Fibroblast of lung (primary cell): ENCODE data around the gene ACBD6. TPM values are rescaled to one million over a fixed set of nuclear protein-coding genes. Genes with fewer than 3 reads are reported as not detected.

Experiments
- DNase-seq, 2 donors: peaks; one replicate each; pipeline versions ENCODE4 v3.0.0 to v3.0.0-alpha.2; 2010; ENCODE audit warnings: low read depth in 2 of 2
- H2AFZ ChIP-seq: 2 replicates; pipeline ENCODE4 v1.5.1; 2012; ENCODE audit warnings: low read length, control low read depth, inconsistent platforms
- H3K27ac ChIP-seq: 2 replicates; pipeline ENCODE4 v1.5.1; 2011; ENCODE audit warnings: low read length, control low read depth; ENCODE audit not compliant: insufficient read depth
- H3K27me3 ChIP-seq: 2 replicates; pipeline ENCODE4 v1.5.1; 2011; ENCODE audit warnings: mild to moderate bottlenecking, low read length; ENCODE audit not compliant: control insufficient read depth, insufficient read depth
- H3K36me3 ChIP-seq: 2 replicates; pipeline ENCODE4 v1.5.1; 2011; ENCODE audit warnings: low read length; ENCODE audit not compliant: control insufficient read depth, insufficient read depth
- H3K4me1 ChIP-seq: 2 replicates; pipeline ENCODE4 v1.5.1; 2011; ENCODE audit warnings: low read length; ENCODE audit not compliant: control insufficient read depth, insufficient read depth; ENCODE audit errors: extremely low read depth
- H3K4me2 ChIP-seq: 2 replicates; pipeline ENCODE4 v1.5.1; 2011; ENCODE audit warnings: low read length, control low read depth; ENCODE audit not compliant: insufficient read depth; ENCODE audit errors: extremely low read depth
- H3K4me3 ChIP-seq, 4 experiments: fragments of 200-600 bp in 1 of 4; sonication (generic) in 1 of 4; replicated peaks in 1 of 4; 2 replicates each; pipeline ENCODE4 v1.5.1; 2011 to 2016; ENCODE audit warnings: low read length in 4 of 4, low read depth in 3 of 4, mild to moderate bottlenecking in 3 of 4, control low read depth in 2 of 4, inconsistent platforms in 1 of 4, mixed read lengths in 1 of 4; ENCODE audit not compliant: insufficient read depth in 1 of 4; ENCODE audit errors: control extremely low read depth in 1 of 4
- H3K79me2 ChIP-seq: 2 replicates; pipeline ENCODE4 v1.5.1; 2012; ENCODE audit warnings: mild to moderate bottlenecking, low read length, inconsistent platforms; ENCODE audit not compliant: control insufficient read depth, insufficient read depth
- H3K9ac ChIP-seq: 2 replicates; pipeline ENCODE4 v1.5.1; 2011; ENCODE audit warnings: mild to moderate bottlenecking, low read length, control low read depth; ENCODE audit not compliant: insufficient read depth
- H3K9me3 ChIP-seq: 2 replicates; pipeline ENCODE4 v1.5.1; 2012; ENCODE audit warnings: low read depth, low read length; ENCODE audit not compliant: control insufficient read depth, insufficient read depth
- H4K20me1 ChIP-seq: 2 replicates; pipeline ENCODE4 v1.5.1; 2011; ENCODE audit warnings: low read length; ENCODE audit not compliant: control insufficient read depth, insufficient read depth; ENCODE audit errors: extremely low read depth
- CTCF ChIP-seq, 2 donors: IDR thresholded peaks in 1 of 2; conservative IDR thresholded peaks in 1 of 2; 1 replicate in 1 of 2; 2 replicates in 1 of 2; pipeline ENCODE4 v1.5.1; 2011 to 2012; ENCODE audit warnings: low read length in 2 of 2, control low read depth in 1 of 2, inconsistent platforms in 1 of 2, low read depth in 1 of 2, mild to moderate bottlenecking in 1 of 2
- EZH2 ChIP-seq: IDR thresholded peaks from 2 replicates; pipeline ENCODE4 v1.5.1; 2012; ENCODE audit warnings: low read length, control low read depth, mild to moderate bottlenecking; ENCODE audit errors: missing control alignments
- polyA plus RNA-seq, 2 donors: library from polyadenylated mRNA; depleted of rRNA in 1 of 2; stranded (reverse) in 1 of 2; unstranded in 1 of 2; fragments of >200 nt; gene quantifications; 2 replicates each; pipeline ENCODE4 v1.2.1, GENCODE V29; 2011 to 2012; ENCODE audit warnings: missing spikeins in 1 of 2
- total RNA-seq: library from RNA; depleted of rRNA; stranded (reverse); fragments of >200 nt; gene quantifications from 2 replicates; pipeline ENCODE4 v1.2.1, GENCODE V29; 2014

The ACBD6 gene
- total and polyA plus RNA-seq, 2 donors (not counting 1 experiment from before 2014, with no cell fraction given): 63.4 to 78.7 TPM

- H3K4me3 ChIP-seq: no peak overlapping the region
- H3K79me2 ChIP-seq: no peaks in the 10 kb centered on the region
- no peak overlapping the region for H3K4me2 ChIP-seq
- H3K27ac ChIP-seq: no peak overlapping the region
- no peak overlapping the region for H2AFZ ChIP-seq
- DNase-seq: peak in 1 of 2 donors; percentile 11
- H3K36me3 ChIP-seq: no peaks in the 10 kb centered on the region
- H3K27me3 ChIP-seq: no peaks in the 10 kb centered on the region
- H3K9me3 ChIP-seq: no peaks in the 10 kb centered on the region
- H3K9ac ChIP-seq: no peak overlapping the region
- TF ChIP-seq CTCF (conservative IDR thresholded peaks at IDR 0.05 in 1 of 2, IDR thresholded peaks at IDR 0.05 in 1 of 2; ENCODE audit: low read depth in 1 of 2, low read length in 2 of 2): no peak
- no peak for TF ChIP-seq EZH2
- H4K20me1 ChIP-seq: no peaks in the 10 kb centered on the region
- no peaks in the 10 kb centered on the region for H3K4me1 ChIP-seq
Observed at GRCh38 chr1:180522213-180522515, 19.8 kb upstream of the ACBD6 start.

GRCh38 chr1:180521474-180522212, 19.3 kb upstream of the ACBD6 start:
- Histone ChIP-seq H3K4me3 (no peak overlapping the region), H3K36me3 (no peaks in the 10 kb centered on the region), H3K4me2 (no peak overlapping the region), H3K27me3 (no peaks in the 10 kb centered on the region), H4K20me1 (no peaks in the 10 kb centered on the region), H3K9ac (no peak overlapping the region), H3K9me3 (no peaks in the 10 kb centered on the region), H3K79me2 (no peaks in the 10 kb centered on the region), H2AFZ (no peak overlapping the region), H3K4me1 (no peaks in the 10 kb centered on the region), H3K27ac (no peak overlapping the region)
- TF ChIP-seq CTCF (conservative IDR thresholded peaks at IDR 0.05 in 1 of 2, IDR thresholded peaks at IDR 0.05 in 1 of 2; ENCODE audit: low read depth in 1 of 2, low read length in 2 of 2): no peak
- no peak for TF ChIP-seq EZH2
- peak in 1 of 2 donors; percentile 50 for DNase-seq

GRCh38 chr1:180519846-180520245, 17.5 kb upstream of the ACBD6 start:
- Histone ChIP-seq H3K79me2 (no peaks in the 10 kb centered on the region), H3K4me1 (peaks cover 3% of the 10 kb centered on the region), H3K9me3 (no peaks in the 10 kb centered on the region), H3K36me3 (no peaks in the 10 kb centered on the region), H3K4me3 (no peak overlapping the region), H3K27me3 (no peaks in the 10 kb centered on the region), H3K27ac (no peak overlapping the region), H2AFZ (peak overlapping the region; percentile 29), H4K20me1 (no peaks in the 10 kb centered on the region), H3K9ac (no peak overlapping the region), H3K4me2 (no peak overlapping the region)
- TF ChIP-seq EZH2 (no peak), CTCF (conservative IDR thresholded peaks at IDR 0.05 in 1 of 2, IDR thresholded peaks at IDR 0.05 in 1 of 2; ENCODE audit: low read depth in 1 of 2, low read length in 2 of 2) (no peak)
- DNase-seq: no peak
